GM20431 (cell line): ENCODE results near the gene DSCAML1.

Experiments
- in situ Hi-C: fragments of 300-500 bp; cut with MseI, MboI; formaldehyde crosslinking; loops from one replicate; pipeline ENCODE4 v1.15.0; 2020; ENCODE audit warnings: low sequenced_read_pairs; ENCODE audit not compliant: unreplicated experiment

DSCAML1 gene

DNA sequence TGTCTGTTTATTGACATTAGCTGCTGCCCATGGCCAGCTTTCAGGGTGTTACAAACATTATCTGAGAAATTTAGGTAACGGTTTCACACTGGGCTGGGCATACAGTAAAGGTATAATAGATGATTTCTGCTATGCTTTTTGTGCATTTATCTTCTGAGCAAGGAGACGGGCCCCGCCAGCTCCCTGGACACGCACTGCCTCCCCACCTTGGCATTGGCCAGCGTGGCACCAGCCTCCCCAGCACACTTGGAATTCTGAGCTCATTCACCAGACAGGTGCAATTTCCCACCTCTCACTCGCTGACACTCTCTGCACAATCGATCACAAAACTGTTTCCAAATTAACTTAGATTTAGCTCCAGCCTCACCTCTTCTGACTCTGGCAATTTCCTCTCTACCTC lies 246.6 kb downstream of the DSCAML1 start:
- in situ Hi-C loops: no loop called here

- in situ Hi-C loops: no loop called here
These were observed 247.6 kb downstream of the DSCAML1 start for GRCh38 chr11:117549417-117549816.

- in situ Hi-C loops: no loop called here
These were observed 248.1 kb downstream of the DSCAML1 start for GRCh38 chr11:117548876-117549275.

GRCh38 chr11:117547946-117548345 lies 249.1 kb downstream of the DSCAML1 start:
- in situ Hi-C loops: no loop called here

- in situ Hi-C loops: no loop called here
These were observed 249.7 kb downstream of the DSCAML1 start for GRCh38 chr11:117547195-117547850.

- in situ Hi-C loops: no loop called here
These were observed 250.4 kb downstream of the DSCAML1 start for GRCh38 chr11:117546431-117547194.

GRCh38 chr11:117545706-117546105 lies 251.3 kb downstream of the DSCAML1 start:
- in situ Hi-C loops: no loop called here

- in situ Hi-C loops: no loop called here
These were observed 252.8 kb downstream of the DSCAML1 start for GRCh38 chr11:117544130-117544800.

- in situ Hi-C loops: no loop called here
These were observed 255.8 kb downstream of the DSCAML1 start for GRCh38 chr11:117541211-117541610.

GRCh38 chr11:117538263-117539135 lies 258.5 kb downstream of the DSCAML1 start:
- in situ Hi-C loops: no loop called here

DNA sequence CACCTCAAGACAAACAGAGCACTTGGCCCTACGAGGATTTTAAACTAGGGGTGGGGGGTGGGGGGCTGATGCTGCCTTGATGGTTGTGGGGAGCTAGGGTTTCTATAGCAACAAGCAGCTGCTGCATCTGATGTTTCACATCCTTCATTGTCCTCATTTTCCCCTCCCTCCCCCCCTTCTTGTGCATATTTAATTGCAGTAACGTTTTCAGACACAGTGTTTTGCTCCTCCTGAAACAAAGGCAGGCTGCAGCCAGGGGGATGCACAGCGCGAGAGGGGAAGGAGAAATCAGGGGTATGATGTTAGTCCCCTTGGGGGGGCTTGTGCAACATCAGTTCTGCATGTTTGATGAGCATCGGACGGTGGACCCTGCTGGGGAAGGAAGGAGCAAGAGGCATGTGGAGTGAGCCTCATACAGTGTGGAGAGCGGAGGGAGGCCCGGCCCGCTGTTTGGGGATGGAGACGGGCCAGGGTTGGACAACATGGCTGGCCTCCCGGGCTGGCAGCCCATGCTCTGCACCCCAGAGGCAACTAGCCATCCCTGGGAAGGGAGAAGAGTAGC lies 261.1 kb downstream of the DSCAML1 start:
- in situ Hi-C loops: no loop called here

DNA sequence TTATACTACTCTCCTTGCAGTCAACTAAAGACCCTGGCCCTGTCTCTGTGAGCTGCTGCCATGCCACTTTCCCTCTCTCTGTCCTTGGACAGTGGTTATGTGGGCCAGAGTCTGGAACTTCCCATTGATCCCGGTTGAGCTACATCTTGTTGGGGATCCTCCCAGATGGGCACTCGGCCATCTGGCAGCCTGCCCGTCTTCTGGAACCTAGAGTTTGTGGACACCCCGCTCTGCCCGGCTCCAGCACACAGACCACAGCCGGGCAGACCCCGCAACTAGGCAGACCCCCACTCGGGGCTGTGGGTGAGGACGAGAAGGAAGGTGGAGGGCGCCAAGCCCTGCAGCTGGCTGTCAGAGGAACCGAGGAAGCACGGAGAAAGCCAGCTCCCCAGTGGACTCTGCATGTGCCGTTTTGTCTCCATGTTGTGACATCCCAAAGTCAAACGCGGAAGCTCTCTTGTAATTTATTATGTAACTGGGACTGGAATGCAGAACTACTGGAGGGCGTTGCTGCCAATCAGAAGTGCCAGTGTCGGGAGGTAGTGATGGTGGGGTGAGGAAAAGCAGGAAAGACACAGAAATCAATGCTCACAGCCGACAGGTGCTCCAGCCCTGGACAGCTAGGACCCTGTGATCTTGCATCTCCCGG lies 261.7 kb downstream of the DSCAML1 start:
- in situ Hi-C loops: no loop called here

DNA sequence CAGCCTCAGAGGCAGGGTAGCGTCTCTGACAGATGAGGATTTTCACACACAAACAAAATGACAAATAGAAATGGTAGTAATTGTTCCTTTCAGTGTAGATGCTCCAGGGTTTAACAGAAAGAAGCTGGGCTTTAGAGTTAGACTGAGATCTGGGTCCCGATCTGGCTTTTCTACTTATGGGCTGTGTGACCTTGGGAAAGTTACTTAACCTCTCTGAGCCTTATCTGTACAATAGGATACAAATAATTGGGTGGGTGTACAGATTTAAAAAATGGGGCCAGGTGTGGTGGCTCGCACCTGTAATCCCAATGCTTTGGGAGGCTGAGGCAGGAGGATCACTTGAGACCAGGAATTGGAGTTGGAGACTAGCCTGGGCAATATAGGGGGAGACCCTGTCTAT lies 264.4 kb downstream of the DSCAML1 start:
- in situ Hi-C loops: no loop called here

DNA sequence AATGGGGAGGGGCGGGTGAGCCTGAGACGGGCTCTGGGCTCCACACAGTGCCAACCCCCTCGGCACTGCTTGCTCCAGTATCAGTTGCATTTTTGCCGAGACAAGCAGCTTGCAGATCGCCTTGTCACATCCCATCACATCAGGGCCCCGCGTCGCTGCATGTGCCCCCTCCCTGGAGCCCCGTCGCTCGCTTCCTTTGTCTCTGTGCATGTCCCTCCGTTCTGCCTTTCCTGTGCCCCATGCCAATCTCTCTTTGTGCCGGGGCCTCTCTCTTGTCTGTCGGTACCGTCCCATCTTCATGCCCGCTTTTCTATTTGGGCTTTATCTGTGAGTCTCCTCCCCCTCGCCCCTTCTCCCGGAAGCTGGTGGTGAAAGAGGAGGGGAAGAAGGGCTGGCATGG lies 267.2 kb downstream of the DSCAML1 start:
- in situ Hi-C loops: no loop called here

DNA sequence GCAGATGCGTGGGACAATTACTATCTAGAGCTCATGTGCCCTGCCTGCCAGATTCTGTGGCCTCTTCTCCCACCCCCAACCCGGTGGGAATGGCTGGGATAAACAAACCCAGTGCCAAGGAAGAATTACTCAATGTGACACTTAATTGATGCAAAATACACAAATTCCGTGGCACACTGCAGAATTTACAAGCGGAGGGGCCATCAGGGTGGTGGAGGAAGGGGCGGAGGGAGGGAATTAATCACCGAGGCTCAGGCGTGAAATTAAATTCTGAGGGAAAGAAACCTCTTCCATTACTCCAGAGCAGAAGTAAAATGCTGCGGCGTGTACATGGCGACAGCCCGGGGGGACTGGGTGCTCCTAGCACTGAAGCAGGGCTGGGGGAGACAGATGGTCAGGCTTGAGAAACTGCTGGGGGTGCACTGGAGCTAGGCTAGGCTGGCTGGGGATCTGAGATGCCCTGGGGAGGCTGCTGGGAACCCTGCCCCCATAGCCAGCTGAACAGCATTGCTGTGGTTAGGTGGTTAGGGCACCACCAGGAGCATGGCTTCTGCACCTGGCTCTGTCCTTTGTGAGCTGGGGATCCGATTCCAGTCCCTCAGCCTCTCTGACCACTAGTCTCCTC lies 268.8 kb downstream of the DSCAML1 start:
- in situ Hi-C loops: no loop called here

DNA sequence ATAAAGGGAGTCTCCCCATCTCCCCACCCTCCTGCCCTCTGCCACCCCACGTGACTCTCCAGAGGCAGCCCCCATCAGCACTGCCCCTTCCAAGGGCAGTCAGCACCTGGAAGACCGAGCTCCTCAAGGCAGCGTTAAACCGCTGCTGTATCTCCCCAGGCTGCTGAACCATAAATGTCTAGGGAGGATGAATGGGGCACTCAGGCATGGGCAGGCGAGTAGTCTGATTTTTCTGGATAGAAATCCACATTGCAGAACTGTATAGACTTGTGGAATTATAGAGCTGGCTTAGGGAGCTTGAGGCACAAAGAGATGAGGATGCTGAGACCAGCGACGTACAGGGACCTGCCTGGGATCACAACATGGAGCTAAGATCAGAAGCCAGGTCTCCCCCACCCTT lies 269.7 kb downstream of the DSCAML1 start:
- in situ Hi-C loops: no loop called here

- in situ Hi-C loops: no loop called here
These were observed 271.0 kb downstream of the DSCAML1 start for GRCh38 chr11:117525866-117526542.

DNA sequence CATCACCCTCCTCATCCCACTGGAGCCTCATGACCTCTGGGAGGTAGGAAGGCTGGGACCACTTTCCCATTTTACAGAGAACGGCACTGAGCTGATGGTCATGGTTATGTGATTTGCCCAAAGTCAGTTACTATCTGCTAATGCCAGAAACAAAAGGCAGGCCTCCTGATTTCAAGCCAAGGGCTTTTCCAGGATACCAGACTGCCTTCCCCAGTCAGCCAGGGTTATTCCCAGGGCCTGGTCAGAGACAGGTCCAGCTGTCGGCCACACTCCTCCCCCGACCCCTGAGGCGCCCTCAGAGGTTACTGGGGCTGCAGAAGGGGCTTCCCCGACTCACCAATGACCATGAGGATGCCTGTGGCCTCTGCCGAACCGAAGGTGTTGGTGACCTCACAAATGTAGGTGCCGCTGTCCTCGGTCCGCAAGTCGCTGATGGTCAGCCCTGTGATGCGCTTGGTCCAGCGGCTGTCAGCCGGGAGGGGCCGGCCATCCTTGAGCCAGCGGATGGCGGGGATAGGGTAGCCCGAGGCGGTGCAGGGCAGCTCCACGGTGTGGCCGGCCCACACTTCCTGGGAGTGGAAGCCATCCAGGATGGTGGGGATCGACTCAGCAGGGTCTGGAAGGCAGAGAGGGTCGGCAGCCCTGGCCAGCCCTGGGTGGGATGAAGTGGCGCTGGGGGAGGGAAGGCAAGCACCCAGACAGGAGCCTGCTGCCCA lies 272.4 kb downstream of the DSCAML1 start:
- in situ Hi-C loops: no loop called here
